Glutamatergic neuron (in vitro differentiated cells): Measurements from ENCODE around the gene NHEJ1. TPM values are rescaled to one million over a fixed set of nuclear protein-coding genes. Genes with fewer than 3 reads are reported as not detected.

Source experiments
- DNase-seq: peaks from one replicate; pipeline ENCODE4 v3.0.0; 2022
- H3K27ac Mint-ChIP-seq: one replicate; pipeline ENCODE4 v1.8.0; 2020; ENCODE audit warnings: mild to moderate bottlenecking, mixed read lengths, inconsistent platforms; ENCODE audit not compliant: unreplicated experiment
- H3K27me3 Mint-ChIP-seq: one replicate; pipeline ENCODE4 v1.8.0; 2020; ENCODE audit warnings: mild to moderate bottlenecking, moderate library complexity, mixed read lengths, inconsistent platforms; ENCODE audit not compliant: unreplicated experiment
- H3K36me3 Mint-ChIP-seq: one replicate; pipeline ENCODE4 v1.8.0; 2020; ENCODE audit warnings: mild to moderate bottlenecking, mixed read lengths, inconsistent platforms; ENCODE audit not compliant: unreplicated experiment
- H3K4me1 Mint-ChIP-seq: one replicate; pipeline ENCODE4 v1.8.0; 2020; ENCODE audit warnings: mild to moderate bottlenecking, low read depth, mixed read lengths, inconsistent platforms; ENCODE audit not compliant: unreplicated experiment
- H3K4me3 Mint-ChIP-seq: one replicate; pipeline ENCODE4 v1.8.0; 2020; ENCODE audit warnings: mild to moderate bottlenecking, mixed read lengths, inconsistent platforms; ENCODE audit not compliant: unreplicated experiment
- H3K9me3 Mint-ChIP-seq: one replicate; pipeline ENCODE4 v1.8.0; 2020; ENCODE audit warnings: mild to moderate bottlenecking, moderate library complexity, mixed read lengths, inconsistent platforms; ENCODE audit not compliant: unreplicated experiment
- total RNA-seq: library from RNA; stranded (reverse); fragmentation: NEBNext Ultra II Directional; extraction: Animal tissue kit (Norgen Biotek cat#: 25700); gene quantifications from one replicate; pipeline ENCODE4 v1.2.1, GENCODE V29; 2021; ENCODE audit not compliant: unreplicated experiment
- TF ChIP-seq, protein P1 (sequence below): fragments of 200-600 bp; sonication (generic); IDR thresholded peaks from one replicate; pipeline ENCODE4 v1.5.0; 2021; ENCODE audit not compliant: partially characterized antibody, unreplicated experiment

NHEJ1 gene
- total RNA-seq, 1 donor from 2014 or later = 24.8 TPM

DNA sequence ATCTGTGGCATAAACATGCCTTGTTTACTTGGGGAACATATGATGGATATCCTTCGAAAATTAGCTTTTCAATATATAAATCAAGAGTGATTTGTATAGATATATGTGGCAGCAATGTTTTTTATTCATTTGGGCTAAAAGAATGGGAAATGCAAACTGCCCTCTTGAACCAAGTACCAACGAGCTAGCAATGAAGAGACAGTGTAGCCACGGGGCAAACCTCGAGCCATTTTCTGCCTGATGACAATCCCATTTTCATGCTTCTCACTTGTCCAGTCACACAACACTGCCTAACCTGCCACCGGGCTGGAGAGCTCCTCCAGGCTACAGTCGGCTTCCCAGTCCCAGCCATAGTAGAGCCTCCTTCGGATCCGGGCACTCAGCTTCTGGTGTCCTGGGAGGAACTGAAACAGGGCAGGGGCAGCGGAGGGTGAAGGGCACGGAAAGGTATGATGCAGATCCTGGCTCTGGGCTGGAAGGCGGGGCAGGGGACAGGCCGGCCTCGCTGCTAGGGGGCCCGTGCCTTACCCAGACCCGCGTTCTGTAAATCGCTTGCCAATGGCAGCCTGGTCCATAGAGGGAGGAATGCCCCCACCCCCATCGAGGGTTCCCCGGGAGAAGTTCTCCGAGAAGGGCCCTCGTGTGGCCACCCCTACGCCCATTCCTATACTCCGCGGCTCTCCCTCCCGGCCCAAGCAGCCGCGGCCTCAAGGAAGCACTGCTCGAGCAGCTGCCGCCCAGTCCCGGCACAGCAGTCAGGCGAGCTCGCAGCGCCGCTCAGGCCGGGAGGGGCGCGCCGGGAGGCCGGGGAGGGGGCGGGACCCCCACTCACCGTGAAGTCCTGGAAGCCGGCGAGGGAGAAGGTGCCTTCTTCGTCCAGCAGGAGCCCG, 15.6 kb upstream of the NHEJ1 start:
- peak overlapping the region; percentile 89 for H3K4me3 Mint-ChIP-seq
- peak; percentile 66 for DNase-seq
- H3K27ac Mint-ChIP-seq = peak overlapping the region; percentile 82
- no peaks in the 10 kb centered on the region for H3K36me3 Mint-ChIP-seq
- H3K27me3 Mint-ChIP-seq = peaks cover 25% of the 10 kb centered on the region
- H3K4me1 Mint-ChIP-seq = peaks cover 16% of the 10 kb centered on the region
- H3K9me3 Mint-ChIP-seq = peaks cover 23% of the 10 kb centered on the region
- TF ChIP-seq, protein P1, sequence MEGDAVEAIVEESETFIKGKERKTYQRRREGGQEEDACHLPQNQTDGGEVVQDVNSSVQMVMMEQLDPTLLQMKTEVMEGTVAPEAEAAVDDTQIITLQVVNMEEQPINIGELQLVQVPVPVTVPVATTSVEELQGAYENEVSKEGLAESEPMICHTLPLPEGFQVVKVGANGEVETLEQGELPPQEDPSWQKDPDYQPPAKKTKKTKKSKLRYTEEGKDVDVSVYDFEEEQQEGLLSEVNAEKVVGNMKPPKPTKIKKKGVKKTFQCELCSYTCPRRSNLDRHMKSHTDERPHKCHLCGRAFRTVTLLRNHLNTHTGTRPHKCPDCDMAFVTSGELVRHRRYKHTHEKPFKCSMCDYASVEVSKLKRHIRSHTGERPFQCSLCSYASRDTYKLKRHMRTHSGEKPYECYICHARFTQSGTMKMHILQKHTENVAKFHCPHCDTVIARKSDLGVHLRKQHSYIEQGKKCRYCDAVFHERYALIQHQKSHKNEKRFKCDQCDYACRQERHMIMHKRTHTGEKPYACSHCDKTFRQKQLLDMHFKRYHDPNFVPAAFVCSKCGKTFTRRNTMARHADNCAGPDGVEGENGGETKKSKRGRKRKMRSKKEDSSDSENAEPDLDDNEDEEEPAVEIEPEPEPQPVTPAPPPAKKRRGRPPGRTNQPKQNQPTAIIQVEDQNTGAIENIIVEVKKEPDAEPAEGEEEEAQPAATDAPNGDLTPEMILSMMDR = no peak

DNA sequence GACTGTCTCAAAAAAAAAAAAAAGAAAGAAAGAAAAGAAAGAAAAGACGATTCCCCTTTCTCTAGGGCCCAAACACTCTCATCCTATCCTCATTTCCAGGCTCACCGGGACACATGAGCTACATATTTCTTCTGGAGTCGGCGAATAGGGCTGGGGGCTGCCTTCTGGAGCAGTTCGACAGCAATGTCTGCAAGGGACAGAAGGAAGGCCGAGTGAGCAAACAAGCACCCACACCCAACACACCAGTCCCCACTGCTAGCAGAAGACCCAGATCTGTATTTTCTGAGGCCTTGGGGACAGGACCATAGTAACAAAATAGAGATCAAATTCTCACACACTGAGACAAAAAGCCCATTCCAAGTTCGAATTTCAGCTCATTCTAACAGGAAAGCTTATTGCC, 14.9 kb upstream of the NHEJ1 start:
- Mint-ChIP-seq H3K4me3 (peak overlapping the region; percentile 89), H3K27me3 (peaks cover 25% of the 10 kb centered on the region), H3K9me3 (peaks cover 23% of the 10 kb centered on the region), H3K27ac (peak overlapping the region; percentile 82), H3K4me1 (peaks cover 16% of the 10 kb centered on the region), H3K36me3 (no peaks in the 10 kb centered on the region)
- TF ChIP-seq, protein P1 = no peak
- DNase-seq = no peak

DNA sequence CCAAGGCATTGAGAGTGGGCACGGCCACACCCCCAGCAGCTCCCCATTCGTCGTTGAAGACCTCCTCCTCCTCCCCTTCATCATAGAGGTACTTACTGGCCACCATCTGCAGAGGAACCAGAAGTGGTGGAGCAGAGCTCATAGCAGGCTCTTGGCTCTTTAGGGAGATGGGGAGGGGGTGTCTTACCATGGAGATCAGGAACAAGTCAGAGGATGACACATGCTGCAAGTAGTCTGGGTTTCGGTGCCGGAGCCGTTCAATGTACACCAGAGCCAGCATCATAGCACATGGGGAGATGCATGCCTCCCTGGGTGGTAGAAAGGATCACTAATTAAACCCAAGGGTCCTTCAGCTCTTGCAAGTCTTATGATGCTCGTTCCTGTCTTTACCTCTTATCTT, 14.2 kb upstream of the NHEJ1 start:
- Mint-ChIP-seq H3K27me3 (peaks cover 25% of the 10 kb centered on the region), H3K4me3 (peak overlapping the region; percentile 89), H3K9me3 (peaks cover 25% of the 10 kb centered on the region), H3K36me3 (no peaks in the 10 kb centered on the region), H3K4me1 (peaks cover 16% of the 10 kb centered on the region), H3K27ac (no peak overlapping the region)
- TF ChIP-seq, protein P1 = no peak
- DNase-seq = no peak

DNA sequence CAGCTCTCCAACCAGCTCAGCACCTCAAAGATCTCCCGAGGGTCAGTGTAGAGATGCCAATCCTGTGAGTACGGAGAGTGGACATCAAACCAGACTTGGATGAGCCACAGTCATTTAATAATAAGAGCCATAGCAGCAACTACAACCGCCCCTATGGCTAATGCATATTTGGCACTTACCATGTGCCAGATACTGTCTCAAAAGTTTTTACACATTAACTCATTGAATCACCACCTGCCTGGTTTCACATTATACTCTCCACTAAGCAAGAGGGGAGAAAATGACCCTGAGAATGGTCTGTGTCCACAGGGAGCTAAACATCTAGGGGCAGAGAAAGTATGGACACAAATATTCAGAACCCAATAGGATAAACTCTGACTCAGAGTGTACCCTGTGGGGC, 13.5 kb upstream of the NHEJ1 start:
- H3K36me3 Mint-ChIP-seq = no peaks in the 10 kb centered on the region
- no peak for DNase-seq
- TF ChIP-seq, protein P1 = no peak
- H3K9me3 Mint-ChIP-seq = peaks cover 23% of the 10 kb centered on the region
- H3K4me1 Mint-ChIP-seq = peaks cover 14% of the 10 kb centered on the region
- H3K4me3 Mint-ChIP-seq = peak overlapping the region; percentile 55
- peak overlapping the region; percentile 36 for H3K27ac Mint-ChIP-seq
- peaks cover 23% of the 10 kb centered on the region for H3K27me3 Mint-ChIP-seq

DNA sequence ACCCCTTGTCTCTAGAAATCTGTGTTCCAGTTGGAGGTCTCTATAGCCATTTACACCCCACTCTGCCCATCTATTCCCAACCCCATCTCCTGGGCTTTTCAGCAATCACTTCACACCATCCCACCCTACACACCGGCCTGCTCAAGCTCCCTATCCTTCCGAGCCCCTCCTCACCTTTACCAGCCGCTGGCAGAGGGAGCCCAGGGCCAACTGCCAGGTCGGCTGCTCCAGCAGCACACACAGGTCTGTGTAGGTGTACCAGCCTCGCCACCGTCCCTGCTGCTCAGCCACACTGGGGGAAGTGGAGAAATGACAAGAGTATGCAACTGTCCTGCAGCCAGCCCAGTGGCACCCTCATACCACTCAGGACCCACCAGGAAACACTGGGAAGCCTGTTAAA, 12.6 kb upstream of the NHEJ1 start:
- no peak overlapping the region for H3K27ac Mint-ChIP-seq
- TF ChIP-seq, protein P1 = no peak
- no peak overlapping the region for H3K4me3 Mint-ChIP-seq
- peaks cover 11% of the 10 kb centered on the region for H3K4me1 Mint-ChIP-seq
- peaks cover 18% of the 10 kb centered on the region for H3K27me3 Mint-ChIP-seq
- peaks cover 18% of the 10 kb centered on the region for H3K9me3 Mint-ChIP-seq
- no peak for DNase-seq
- no peaks in the 10 kb centered on the region for H3K36me3 Mint-ChIP-seq
